ENCODE data around the gene DUSP22.

DUSP22 gene

DNA sequence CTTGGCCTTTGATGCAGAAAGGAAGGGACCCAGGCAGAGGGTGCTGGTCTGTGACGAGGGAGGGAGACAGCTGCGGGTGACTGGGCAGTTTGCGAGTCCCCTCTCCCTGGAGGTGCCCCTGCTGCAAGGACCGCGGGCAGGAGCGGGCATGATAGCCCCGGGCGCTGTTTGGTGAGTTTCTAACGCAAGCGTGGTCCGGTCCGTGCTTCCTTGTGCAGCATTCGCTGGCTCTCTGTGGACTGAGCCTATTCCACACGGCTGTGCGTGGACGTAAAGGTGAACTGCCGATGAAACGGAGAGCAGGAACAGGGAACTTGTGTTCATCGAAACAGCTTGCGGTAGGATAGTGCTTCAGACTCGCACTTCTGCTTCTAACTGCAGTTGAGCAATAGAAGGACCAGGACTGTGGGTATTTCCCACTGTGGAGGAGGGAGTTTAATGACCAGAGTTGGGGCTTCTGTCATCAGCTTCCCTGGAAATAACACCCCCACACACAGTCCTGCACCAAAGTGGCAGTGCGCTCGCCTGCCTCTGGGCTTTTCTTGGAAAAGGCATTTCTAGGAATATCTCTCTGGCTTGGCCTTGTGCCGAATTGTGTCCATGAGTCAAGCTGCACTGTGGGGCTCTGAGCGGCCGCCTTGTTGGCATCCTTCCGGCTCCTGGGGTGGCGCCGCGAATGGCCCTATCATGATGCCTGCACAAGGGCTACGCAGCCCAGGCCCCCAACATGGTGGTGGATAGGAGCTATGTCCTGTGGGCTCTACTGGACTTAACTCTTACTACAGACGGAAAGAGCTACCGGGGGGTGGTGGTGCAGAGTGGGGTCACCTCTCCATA is 48.9 kb downstream of the DUSP22 start:
- no peak for DNase-seq

DNA sequence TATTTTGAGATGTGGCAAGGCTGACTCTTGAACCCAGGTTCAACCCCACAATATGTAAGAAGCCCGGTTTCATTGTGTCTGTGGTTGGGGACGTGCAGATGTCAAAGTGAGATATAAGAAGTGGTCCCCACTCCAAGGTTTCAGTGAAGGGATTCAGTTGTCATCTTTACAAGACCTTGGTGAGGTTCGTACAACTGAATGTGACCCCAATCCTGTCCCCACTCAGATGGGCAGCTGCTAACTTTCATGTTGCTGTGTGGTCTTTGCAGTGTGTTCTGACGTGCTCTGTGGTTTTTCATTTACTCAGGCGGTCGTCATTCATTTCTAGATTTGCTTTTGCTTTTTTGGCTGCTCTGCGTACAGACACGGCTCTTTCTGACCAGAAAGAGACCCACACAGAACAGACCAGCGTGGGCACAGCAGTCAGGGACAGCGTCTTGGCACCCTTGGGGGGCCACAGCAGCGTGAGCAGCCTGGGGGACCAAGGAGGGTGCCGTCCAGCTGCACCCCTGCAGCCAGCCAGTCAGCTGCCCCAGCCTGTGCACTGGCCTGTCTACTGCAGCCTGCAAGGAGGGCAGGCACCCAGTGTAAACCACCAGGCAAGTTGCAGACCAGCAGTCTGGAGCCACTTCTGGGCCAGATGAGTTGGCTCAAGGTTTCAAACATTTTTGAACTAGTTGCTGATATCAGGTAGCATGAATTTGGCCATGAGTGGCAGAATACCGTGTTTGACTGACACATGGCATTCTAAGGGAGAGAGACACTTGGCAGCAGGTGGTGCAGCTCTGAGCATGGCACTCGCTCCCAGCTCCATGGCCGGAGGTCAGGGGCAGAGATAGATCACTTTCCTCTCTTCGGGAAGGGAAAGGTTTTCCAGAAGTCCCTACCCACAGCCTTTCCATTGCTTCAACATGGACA is 49.9 kb downstream of the DUSP22 start:
- DNase-seq, result no peak

DNA sequence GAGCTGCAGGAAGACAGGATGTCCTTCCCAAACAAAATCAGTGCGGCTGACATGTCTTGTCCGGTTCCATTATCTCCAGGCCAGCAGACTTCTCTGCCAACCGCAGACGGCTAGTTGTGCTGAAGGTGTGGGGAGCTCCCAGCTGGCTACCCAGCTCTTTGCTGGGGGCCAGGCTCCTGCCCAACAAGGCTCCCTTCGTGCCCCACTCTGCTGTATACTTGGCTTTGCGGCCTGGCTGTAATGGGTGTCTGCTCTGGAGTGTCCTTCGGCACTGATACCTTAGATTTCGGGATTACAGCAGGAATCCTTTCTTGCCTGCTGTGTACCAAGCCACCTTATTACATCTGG is 50.5 kb downstream of the DUSP22 start:
- DNase-seq, result no peak

DNA sequence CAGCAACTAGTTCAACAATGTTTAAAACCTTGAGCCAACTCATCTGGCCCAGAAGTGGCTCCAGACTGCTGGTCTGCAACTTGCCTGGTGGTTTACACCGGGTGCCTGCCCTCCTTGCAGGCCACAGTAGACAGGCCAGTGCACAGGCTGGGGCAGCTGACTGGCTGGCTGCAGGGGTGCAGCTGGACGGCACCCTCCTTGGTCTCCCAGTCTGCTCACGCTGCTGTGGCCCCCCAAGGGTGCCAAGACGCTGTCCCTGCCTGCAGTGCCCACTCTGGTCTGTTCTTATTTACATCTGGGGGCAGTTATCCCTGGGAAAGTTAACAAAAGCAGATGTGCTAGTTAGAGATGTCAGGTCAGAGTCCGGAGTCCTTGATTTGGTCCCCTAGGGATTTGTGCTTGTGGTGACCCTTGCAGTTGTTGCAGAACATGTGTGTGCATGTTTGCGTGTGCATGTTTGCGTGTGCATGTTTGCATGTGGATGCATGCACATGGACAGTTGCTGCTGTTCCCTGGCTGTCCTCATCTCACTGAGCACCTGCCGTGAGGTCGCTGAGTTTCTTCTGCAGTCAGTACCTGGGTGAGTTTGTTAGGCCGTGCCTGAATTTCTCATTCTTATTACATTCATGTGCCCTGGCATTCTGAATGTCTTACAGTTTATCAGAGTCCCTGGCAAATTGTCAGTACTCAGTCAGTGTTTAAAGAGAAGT is 51.1 kb downstream of the DUSP22 start:
- no peak for DNase-seq

GRCh38 chr6:343960-344815 is 51.9 kb downstream of the DUSP22 start:
- no peak for DNase-seq

DNA sequence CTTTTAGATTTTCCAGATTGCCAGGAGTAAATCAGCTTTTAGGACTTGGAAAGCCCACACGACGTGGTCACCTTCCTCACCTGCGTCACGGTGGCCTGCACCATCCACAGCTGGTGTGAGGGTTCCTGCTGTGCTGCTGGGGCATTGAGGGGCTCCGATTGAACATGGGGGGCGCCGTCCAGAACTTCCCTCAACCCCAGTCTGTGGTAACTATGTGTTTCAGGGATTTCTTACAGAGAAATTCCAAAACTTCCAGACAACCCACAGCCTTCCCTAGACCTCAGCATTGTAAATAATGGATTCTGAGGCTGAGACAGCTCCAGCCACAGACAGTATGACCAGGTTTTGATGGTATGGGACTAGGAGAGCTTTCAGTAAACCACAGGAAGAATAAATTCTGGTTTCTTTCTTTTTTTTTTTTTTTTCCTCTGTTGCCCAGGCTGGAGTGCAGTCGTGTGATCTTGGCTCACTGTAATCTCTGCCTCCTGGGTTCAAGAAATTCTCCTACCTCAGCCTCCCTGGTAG is 52.6 kb downstream of the DUSP22 start:
- DNase-seq, result no peak

DNA sequence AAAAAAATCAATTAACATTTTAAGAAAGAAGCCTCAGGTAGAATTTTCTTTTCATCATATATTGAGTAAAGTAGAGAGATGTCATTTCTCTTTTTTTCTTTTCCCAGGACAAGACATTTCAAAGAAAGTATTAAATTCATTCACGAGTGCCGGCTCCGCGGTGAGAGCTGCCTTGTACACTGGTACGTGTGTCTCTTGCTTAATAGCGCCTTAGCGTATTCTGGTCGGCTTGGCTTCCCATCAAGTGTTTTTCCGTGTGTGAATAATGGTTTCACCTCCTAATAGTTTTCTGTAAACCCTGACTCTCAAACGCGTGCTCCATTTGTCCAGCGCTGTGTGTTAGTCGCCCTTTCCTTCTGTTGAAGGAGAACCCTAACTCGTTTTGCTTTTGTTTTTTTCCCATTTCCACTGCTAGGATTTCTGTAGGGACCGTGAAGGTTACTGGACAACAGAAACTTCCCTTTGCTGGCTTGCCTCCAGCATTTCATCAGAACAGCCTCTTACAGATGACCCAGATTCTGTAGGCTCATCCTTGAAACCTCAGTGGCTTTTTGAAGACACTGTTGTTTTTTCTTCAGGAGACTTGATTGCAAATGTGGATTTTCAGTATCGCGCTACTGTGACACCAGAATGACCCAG is 53.6 kb downstream of the DUSP22 start:
- DNase-seq, result no peak

GRCh38 chr6:346386-347030 is 54.2 kb downstream of the DUSP22 start:
- no peak for DNase-seq

DNA sequence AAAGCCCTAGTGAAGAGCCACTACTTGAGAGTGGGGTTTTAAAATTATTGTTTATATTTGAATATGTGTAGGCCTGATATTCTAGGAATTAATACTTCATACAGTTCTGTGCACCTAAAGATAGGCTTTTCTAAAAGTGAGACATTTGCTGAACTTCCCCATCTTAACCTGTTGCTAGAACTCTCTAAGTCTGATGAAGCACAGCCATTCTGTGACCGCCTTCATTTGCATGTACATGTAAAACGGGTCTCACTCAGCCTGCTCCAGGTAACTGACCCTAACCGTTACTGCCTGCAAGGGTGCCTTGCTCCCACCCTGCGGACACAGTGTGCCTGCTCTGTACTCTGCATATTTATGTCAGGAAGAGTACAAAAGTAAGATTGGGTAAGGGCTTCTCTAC is 54.9 kb downstream of the DUSP22 start:
- no peak for DNase-seq

DNA sequence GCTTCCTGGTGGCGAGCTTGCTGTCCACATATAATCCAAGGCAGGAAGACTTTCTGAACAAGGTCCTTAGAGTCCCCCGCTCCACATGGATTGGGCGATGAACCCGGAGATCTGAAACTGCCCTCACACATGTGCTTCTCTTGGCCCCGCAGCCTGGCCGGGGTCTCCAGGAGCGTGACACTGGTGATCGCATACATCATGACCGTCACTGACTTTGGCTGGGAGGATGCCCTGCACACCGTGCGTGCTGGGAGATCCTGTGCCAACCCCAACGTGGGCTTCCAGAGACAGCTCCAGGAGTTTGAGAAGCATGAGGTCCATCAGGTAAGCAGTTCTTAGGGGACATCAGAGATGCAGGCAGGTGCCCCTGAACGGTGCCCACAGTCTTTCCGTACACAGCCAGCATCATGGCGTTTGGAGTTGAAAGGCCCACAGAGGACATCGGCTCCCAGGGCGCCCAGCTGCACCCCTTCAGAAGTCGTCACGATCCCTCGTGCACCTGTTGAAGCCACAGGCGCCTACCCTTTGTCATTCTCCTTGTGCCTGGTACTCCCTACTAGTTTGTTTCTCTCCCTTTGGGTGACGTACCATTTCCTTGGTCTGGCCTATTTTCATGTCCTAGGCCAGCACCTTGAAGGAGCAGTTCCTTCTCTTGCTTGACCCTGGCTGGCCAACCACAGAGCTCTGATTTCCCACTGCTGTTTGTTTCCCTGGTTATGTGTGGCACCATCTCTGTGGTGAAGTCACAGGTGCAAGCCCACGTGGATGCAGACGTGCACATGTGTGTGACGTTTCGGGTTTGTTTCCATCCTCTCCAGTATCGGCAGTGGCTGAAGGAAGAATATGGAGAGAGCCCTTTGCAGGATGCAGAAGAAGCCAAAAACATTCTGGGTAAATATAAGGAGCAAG is 55.9 kb downstream of the DUSP22 start:
- no peak for DNase-seq

- DNase-seq, result no peak
These were observed 56.6 kb downstream of the DUSP22 start for GRCh38 chr6:348860-349396.

DNA sequence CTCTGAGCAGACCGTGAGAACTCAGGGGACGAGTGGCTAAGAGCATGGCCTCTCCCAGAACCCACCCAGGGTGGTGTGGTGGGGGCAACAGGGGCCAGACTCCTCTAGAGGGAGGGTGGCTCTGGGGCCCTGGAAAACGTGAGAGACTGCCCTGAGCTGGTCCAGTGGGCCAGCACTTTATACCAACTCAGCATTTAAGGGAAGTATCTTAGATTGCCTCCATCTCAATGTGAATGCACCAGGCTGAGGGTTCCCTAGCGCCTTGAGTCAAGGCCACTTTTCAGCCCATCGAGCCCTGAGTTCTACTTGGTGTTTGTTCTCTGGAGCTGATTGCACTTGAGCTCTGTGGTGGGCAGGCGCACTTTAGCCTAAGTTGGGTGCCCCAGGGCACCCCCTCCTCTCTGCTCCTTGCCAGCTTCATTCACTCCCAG is 57.2 kb downstream of the DUSP22 start:
- DNase-seq, result no peak

DNA sequence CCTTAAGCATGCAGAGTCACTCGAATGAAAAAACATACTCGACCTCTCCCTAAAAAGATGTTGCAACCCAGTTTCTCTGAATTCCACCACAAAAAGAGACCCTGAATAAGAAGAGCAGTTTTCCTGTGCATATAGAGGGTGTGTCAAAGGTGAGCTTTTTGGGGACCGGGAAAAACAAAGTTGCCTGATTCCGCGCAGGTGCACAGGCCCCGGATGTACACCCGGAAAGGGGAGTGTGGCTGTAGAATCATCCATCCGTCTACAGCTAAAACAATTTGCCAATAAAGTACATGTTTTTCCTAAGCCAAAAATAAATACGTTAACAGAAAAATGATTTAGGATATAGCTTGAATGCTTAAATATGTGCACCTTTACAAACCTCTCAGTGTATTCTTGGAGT is 58.1 kb downstream of the DUSP22 start:
- no peak for DNase-seq

- DNase-seq, result no peak
These were observed 59.0 kb downstream of the DUSP22 start for GRCh38 chr6:351011-351866.

DNA sequence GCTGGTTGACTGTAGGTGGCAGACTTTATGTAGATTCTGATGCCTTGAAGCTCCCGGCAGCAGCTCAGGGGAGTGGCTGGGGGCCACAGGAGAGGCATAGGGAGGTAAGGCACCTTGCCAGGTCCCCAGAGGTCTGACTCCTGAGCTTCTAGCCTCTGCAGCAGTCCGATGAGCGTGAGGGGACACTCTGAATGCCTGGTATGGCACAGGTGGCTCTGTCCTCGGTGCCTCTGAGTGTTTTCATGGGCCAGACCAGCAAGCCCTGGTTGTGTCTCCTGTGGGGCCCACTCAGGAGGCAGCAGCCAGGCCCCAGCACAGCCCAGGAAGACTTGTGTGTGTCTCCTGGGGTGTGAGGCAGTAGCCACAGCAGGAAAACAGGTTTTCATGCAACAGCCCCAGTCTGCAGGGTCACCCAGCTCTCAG is 59.6 kb downstream of the DUSP22 start:
- DNase-seq, result no peak

GRCh38 chr6:352474-352873 is 60.2 kb downstream of the DUSP22 start:
- DNase-seq, result no peak

- DNase-seq, result no peak
These were observed 60.7 kb downstream of the DUSP22 start for GRCh38 chr6:352896-353470.
